H9 (cell line): ENCODE measurements around the gene TEX261. TPM values are rescaled to one million over a fixed set of nuclear protein-coding genes. Genes with fewer than 3 reads are reported as not detected.
A peak's percentile ranks its signal among the peaks of the same experiment; 100 is the strongest.
"Not testable (repeated sequence)": the region's sequence is repeated elsewhere in the genome, so short reads cannot be mapped to it uniquely, and the experiment has no call there.

Source experiments
- DNase-seq: peaks from one replicate; pipeline ENCODE4 v3.0.0-alpha.2; 2017
- H2AFZ ChIP-seq: one replicate; pipeline ENCODE4 v1.6.1; 2013; ENCODE audit warnings: mild to moderate bottlenecking, low read length, control low read depth, moderate library complexity
- H2AK5ac ChIP-seq: 2 replicates; pipeline ENCODE4 v1.6.1; 2013; ENCODE audit warnings: low read length, control low read depth, mixed read lengths; ENCODE audit not compliant: insufficient read length
- H2BK120ac ChIP-seq: one replicate; pipeline ENCODE4 v1.6.1; 2013; ENCODE audit warnings: low read depth, mild to moderate bottlenecking, low read length, control low read depth, inconsistent platforms; ENCODE audit not compliant: poor library complexity, severe bottlenecking
- H2BK12ac ChIP-seq: 2 replicates; pipeline ENCODE4 v1.6.1; 2013; ENCODE audit warnings: low read length, control low read depth, mixed read lengths, low read depth; ENCODE audit not compliant: insufficient read length
- H2BK15ac ChIP-seq: 2 replicates; pipeline ENCODE4 v1.6.1; 2013; ENCODE audit warnings: low read depth, low read length, control low read depth
- H2BK20ac ChIP-seq: one replicate; pipeline ENCODE4 v1.6.1; 2013; ENCODE audit warnings: low read depth, mild to moderate bottlenecking, low read length, control low read depth, inconsistent platforms; ENCODE audit not compliant: poor library complexity, severe bottlenecking
- H2BK5ac ChIP-seq: 2 replicates; pipeline ENCODE4 v1.6.1; 2013; ENCODE audit warnings: low read length, control low read depth, mixed read lengths; ENCODE audit not compliant: insufficient read length
- H3K14ac ChIP-seq: 2 replicates; pipeline ENCODE4 v1.6.1; 2013; ENCODE audit warnings: low read length, control low read depth; ENCODE audit not compliant: insufficient read depth
- H3K18ac ChIP-seq: 2 replicates; pipeline ENCODE4 v1.6.1; 2013; ENCODE audit warnings: low read depth, mild to moderate bottlenecking, mixed read lengths, low read length, control low read depth; ENCODE audit not compliant: insufficient read length
- H3K23ac ChIP-seq: 2 replicates; pipeline ENCODE4 v1.6.1; 2013; ENCODE audit warnings: low read length, control low read depth, mixed read lengths, low read depth; ENCODE audit not compliant: insufficient read length
- H3K23me2 ChIP-seq: 2 replicates; pipeline ENCODE4 v1.6.1; 2013; ENCODE audit warnings: low read depth, mild to moderate bottlenecking, mixed read lengths, low read length, control low read depth; ENCODE audit not compliant: insufficient read length, poor library complexity, severe bottlenecking
- H3K27ac ChIP-seq: 2 replicates; pipeline ENCODE4 v1.5.1; 2013; ENCODE audit warnings: low read length, control low read depth, mixed read lengths, low read depth; ENCODE audit not compliant: insufficient read length
- H3K27me3 ChIP-seq: 2 replicates; pipeline ENCODE4 v1.6.1; 2013; ENCODE audit warnings: low read length, control low read depth, inconsistent platforms; ENCODE audit not compliant: insufficient read depth
- H3K4ac ChIP-seq: 2 replicates; pipeline ENCODE4 v1.6.1; 2013; ENCODE audit warnings: low read depth, mild to moderate bottlenecking, control low read depth, inconsistent platforms, low read length, moderate library complexity
- H3K4me1 ChIP-seq: 2 replicates; pipeline ENCODE4 v1.6.1; 2013; ENCODE audit warnings: low read length, control low read depth, inconsistent platforms; ENCODE audit not compliant: insufficient read depth
- H3K4me2 ChIP-seq: 2 replicates; pipeline ENCODE4 v1.6.1; 2013; ENCODE audit warnings: low read length, control low read depth, mixed read lengths; ENCODE audit not compliant: insufficient read length, insufficient read depth
- H3K56ac ChIP-seq: 2 replicates; pipeline ENCODE4 v1.6.1; 2013; ENCODE audit warnings: low read depth, mild to moderate bottlenecking, mixed read lengths, low read length, control low read depth; ENCODE audit not compliant: insufficient read length
- H3K79me1 ChIP-seq: 2 replicates; pipeline ENCODE4 v1.6.1; 2013; ENCODE audit warnings: low read depth, mild to moderate bottlenecking, moderate library complexity, low read length, control low read depth, inconsistent platforms; ENCODE audit not compliant: insufficient read depth, poor library complexity, severe bottlenecking
- H3K79me2 ChIP-seq: 2 replicates; pipeline ENCODE4 v1.6.1; 2013; ENCODE audit warnings: low read length, control low read depth, inconsistent platforms; ENCODE audit not compliant: insufficient read depth
- H3K9ac ChIP-seq: 2 replicates; pipeline ENCODE4 v1.6.1; 2013; ENCODE audit warnings: low read length, control low read depth, mixed read lengths; ENCODE audit not compliant: insufficient read length; ENCODE audit errors: extremely low read depth
- H3K9me3 ChIP-seq: one replicate; pipeline ENCODE4 v1.6.1; 2013; ENCODE audit warnings: low read depth, low read length, inconsistent platforms; ENCODE audit not compliant: control insufficient read depth
- H3T11ph ChIP-seq: one replicate; pipeline ENCODE4 v1.6.1; 2013; ENCODE audit warnings: mild to moderate bottlenecking, low read length, control low read depth, inconsistent platforms
- H4K20me1 ChIP-seq: one replicate; pipeline ENCODE4 v1.6.1; 2013; ENCODE audit not compliant: control insufficient read depth, insufficient read length, insufficient read depth
- H4K5ac ChIP-seq: 2 replicates; pipeline ENCODE4 v1.6.1; 2013; ENCODE audit warnings: low read depth, mild to moderate bottlenecking, mixed read lengths, low read length, control low read depth; ENCODE audit not compliant: insufficient read length
- H4K8ac ChIP-seq: replicated peaks from 2 replicates; pipeline ENCODE4 v1.6.1; 2013; ENCODE audit warnings: low read length, control low read depth, mixed read lengths, low read depth; ENCODE audit not compliant: insufficient read length
- H4K91ac ChIP-seq: 2 replicates; pipeline ENCODE4 v1.6.1; 2013; ENCODE audit warnings: low read depth, mild to moderate bottlenecking, moderate library complexity, mixed read lengths, low read length, control low read depth; ENCODE audit not compliant: insufficient read length
- H3K27ac Mint-ChIP-seq, 3 experiments: 2 replicates in 2 of 3; 3 replicates in 1 of 3; pipeline ENCODE4 v1.8.0; 2020 to 2021; ENCODE audit warnings: mixed read lengths in 3 of 3, mild to moderate bottlenecking in 1 of 3, moderate library complexity in 1 of 3
- H3K27me3 Mint-ChIP-seq: 2 replicates; pipeline ENCODE4 v1.8.0; 2021; ENCODE audit warnings: low read depth, mild to moderate bottlenecking, moderate library complexity, mixed read lengths
- H3K36me3 Mint-ChIP-seq, 3 experiments: 2 replicates in 2 of 3; 3 replicates in 1 of 3; pipeline ENCODE4 v1.8.0; 2020 to 2021; ENCODE audit warnings: low read depth in 3 of 3, mixed read lengths in 3 of 3; ENCODE audit not compliant: insufficient read depth in 1 of 3
- H3K4me1 Mint-ChIP-seq, 2 experiments: 2 replicates each; pipeline ENCODE4 v1.8.0; 2020; ENCODE audit warnings: mixed read lengths in 2 of 2
- H3K4me3 Mint-ChIP-seq, 2 experiments: 2 replicates in 1 of 2; 3 replicates in 1 of 2; pipeline ENCODE4 v1.8.0; 2020 to 2021; ENCODE audit warnings: mild to moderate bottlenecking in 2 of 2, mixed read lengths in 2 of 2, moderate library complexity in 1 of 2
- H3K9me3 Mint-ChIP-seq, 2 experiments: 2 replicates in 1 of 2; 3 replicates in 1 of 2; pipeline ENCODE4 v1.8.0; 2020; ENCODE audit warnings: mild to moderate bottlenecking in 2 of 2, mixed read lengths in 2 of 2, moderate library complexity in 1 of 2
- WGBS: extraction: QIAGEN DNeasy Blood & Tissue Kit; methylation state at CpG from one replicate; pipeline ENCODE4 v1.1.7; 2013; ENCODE audit warnings: missing lambda C conversion rate, low lambda C conversion rate, mixed read lengths; ENCODE audit not compliant: insufficient read length; ENCODE audit errors: extremely low coverage; 5-methylcytosine and 5-hydroxymethylcytosine counted together
- total RNA-seq: library from RNA; stranded (reverse); gene quantifications from 2 replicates; pipeline ENCODE4 v1.2.1, GENCODE V29; 2021
- TF ChIP-seq, protein P1 (sequence below): fragments of 200-600 bp; sonication (generic); conservative IDR thresholded peaks from 3 replicates; pipeline ENCODE4 v1.8.0; 2021; ENCODE audit warnings: antibody characterized with exemption, mild to moderate bottlenecking

Gene TEX261
- total RNA-seq, 1 experiment from 2014 or later = 19.2 TPM

DNA sequence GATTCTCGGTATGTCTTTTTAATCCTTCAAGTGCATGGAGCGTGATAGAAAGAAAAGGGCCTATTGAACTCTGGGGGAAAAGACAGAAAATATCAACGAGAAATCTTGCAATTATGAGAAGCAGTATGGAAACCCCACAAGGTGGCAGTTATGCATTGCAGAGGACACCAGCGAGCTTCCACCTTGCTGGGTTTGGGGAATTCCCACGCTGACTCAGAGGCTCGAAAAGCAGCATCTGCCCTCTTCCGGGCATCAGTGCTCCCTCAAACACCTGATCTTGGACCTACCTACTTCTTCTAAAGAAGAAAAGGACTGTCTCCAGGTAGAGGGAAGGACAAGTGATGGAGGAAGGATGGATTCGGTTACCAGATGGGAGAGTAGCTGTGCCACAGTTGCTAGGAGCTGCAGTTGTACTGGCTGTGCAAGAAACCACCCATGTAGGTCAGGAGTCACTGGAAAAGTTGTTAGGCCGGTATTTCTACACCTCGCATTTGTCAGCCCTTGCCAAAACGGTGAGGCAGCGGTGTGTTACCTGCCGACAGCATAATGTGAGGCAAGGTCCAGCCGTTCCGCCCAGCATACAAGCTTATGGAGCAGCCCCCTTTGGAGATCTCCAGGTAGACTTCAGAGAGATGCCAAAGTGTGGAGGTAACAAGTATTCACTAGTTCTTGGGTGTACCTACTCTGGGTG is 29.0 kb upstream of the TEX261 start:
- H4K5ac ChIP-seq, H2BK12ac ChIP-seq, H3K9me3 ChIP-seq, H2AK5ac ChIP-seq, H2BK5ac ChIP-seq, H3K23ac ChIP-seq, H3K27ac Mint-ChIP-seq, H3K27me3 Mint-ChIP-seq, H2BK20ac ChIP-seq, DNase-seq, H3K23me2 ChIP-seq, H4K91ac ChIP-seq, H3K9me3 Mint-ChIP-seq, H2BK120ac ChIP-seq, H3K27ac ChIP-seq, H3K4me3 Mint-ChIP-seq, H3K79me1 ChIP-seq, H3K27me3 ChIP-seq, H3K18ac ChIP-seq, H2BK15ac ChIP-seq, H3K9ac ChIP-seq, H3K36me3 Mint-ChIP-seq, H2AFZ ChIP-seq, H3K4me1 ChIP-seq, H3K4ac ChIP-seq, H4K20me1 ChIP-seq, H3K4me2 ChIP-seq, H3K79me2 ChIP-seq, H3K56ac ChIP-seq, H3T11ph ChIP-seq, H3K14ac ChIP-seq, H4K8ac ChIP-seq: not testable (repeated sequence)
- H3K4me1 Mint-ChIP-seq = peaks cover 10 to 20% of the 10 kb centered on the region in 2 experiments
- no CpG with 5 or more reads among the region's 15 CpGs for WGBS
- TF ChIP-seq, protein P1, sequence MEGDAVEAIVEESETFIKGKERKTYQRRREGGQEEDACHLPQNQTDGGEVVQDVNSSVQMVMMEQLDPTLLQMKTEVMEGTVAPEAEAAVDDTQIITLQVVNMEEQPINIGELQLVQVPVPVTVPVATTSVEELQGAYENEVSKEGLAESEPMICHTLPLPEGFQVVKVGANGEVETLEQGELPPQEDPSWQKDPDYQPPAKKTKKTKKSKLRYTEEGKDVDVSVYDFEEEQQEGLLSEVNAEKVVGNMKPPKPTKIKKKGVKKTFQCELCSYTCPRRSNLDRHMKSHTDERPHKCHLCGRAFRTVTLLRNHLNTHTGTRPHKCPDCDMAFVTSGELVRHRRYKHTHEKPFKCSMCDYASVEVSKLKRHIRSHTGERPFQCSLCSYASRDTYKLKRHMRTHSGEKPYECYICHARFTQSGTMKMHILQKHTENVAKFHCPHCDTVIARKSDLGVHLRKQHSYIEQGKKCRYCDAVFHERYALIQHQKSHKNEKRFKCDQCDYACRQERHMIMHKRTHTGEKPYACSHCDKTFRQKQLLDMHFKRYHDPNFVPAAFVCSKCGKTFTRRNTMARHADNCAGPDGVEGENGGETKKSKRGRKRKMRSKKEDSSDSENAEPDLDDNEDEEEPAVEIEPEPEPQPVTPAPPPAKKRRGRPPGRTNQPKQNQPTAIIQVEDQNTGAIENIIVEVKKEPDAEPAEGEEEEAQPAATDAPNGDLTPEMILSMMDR = peak; percentile 22; the same call in 1 of the 3 replicates

DNA sequence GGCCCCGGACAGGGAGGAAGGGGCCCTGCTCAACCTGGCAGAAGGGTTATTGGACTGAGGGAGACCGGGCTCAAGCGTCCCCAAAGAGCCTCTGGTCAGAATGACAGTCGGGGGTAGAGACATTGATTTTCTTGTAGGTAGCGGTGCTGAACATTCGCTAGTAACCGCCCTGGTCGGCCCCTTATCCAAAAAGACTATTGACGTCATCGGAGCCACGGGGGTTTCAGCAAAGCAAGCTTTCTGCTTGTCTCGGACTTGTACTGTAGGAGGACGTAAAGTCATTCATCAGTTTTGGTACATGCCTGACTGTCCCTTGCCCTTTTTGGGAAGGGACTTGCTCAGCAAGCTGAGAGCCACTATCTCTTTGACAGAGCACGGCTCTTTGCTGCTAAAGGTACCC is 26.7 kb upstream of the TEX261 start:
- peaks cover 10 to 20% of the 10 kb centered on the region in 2 experiments for H3K4me1 Mint-ChIP-seq
- not testable (repeated sequence) for H3K9me3 ChIP-seq, H3K14ac ChIP-seq, H3K4me1 ChIP-seq, H3K27ac Mint-ChIP-seq, H2BK5ac ChIP-seq, H3K27ac ChIP-seq, H3K27me3 Mint-ChIP-seq, H2BK12ac ChIP-seq, H3T11ph ChIP-seq, H2BK15ac ChIP-seq, DNase-seq, H3K18ac ChIP-seq, H3K4me3 Mint-ChIP-seq, H2AFZ ChIP-seq, H4K5ac ChIP-seq, H3K36me3 Mint-ChIP-seq, H2AK5ac ChIP-seq, H3K4ac ChIP-seq, H3K23me2 ChIP-seq, H2BK120ac ChIP-seq, H4K20me1 ChIP-seq, H3K79me1 ChIP-seq, H3K56ac ChIP-seq, H4K8ac ChIP-seq, H3K23ac ChIP-seq, H3K27me3 ChIP-seq, H3K79me2 ChIP-seq, H3K9ac ChIP-seq, H2BK20ac ChIP-seq, H3K4me2 ChIP-seq, H4K91ac ChIP-seq, H3K9me3 Mint-ChIP-seq
- no CpG with 5 or more reads among the region's 14 CpGs for WGBS
